Measurements from ENCODE around the gene CDK13. TPM values are rescaled to one million over a fixed set of nuclear protein-coding genes. Genes with fewer than 3 reads are reported as not detected.

CDK13 gene
- total RNA-seq, 3 donors from 2014 or later = 48.1 to 59.5 (median 57.5) TPM

DNA sequence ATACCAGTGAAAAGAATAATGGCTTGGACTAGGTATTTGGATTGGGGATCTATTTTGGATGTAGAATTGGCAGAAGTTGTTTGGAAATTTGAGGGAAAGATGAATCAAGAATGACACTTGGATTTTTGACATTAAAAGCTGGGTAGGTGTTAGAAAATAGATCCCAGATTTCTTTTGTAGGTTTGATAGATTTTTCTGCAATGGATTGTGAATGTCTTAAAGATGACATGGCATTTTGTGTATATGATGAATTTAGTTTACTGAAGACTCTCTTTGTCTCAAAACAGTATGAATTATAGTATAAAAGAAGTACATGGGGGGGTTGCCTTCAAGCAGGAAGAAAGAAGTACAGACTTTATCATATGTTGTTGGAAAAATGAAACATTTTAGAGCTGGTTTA, 108.6 kb downstream of the CDK13 start:
- DNase-seq (no peak), ATAC-seq (no peak)
- H3K36me3 ChIP-seq (ENCODE audit: low read depth) = no peaks in the 10 kb centered on the region
- no peaks in the 10 kb centered on the region for H3K4me1 ChIP-seq (ENCODE audit: low read depth)
- H3K9me3 ChIP-seq = no peaks in the 10 kb centered on the region
- H3K4me3 ChIP-seq = no peak overlapping the region
- no peak for TF ChIP-seq CTCF (IDR thresholded peaks at IDR 0.05)
- intact Hi-C loops (cut with DNase I, micrococcal nuclease) = loop anchor here in 1 of 2 donors (10.0 kb wide), 1 partner anchor 164 kb away; no protein-coding TSS in a partner anchor

GRCh38 chr7:40059057-40059456, 109.0 kb downstream of the CDK13 start:
- intact Hi-C loops (cut with DNase I, micrococcal nuclease) = loop anchor here in 1 of 2 donors (10.0 kb wide), 1 partner anchor 164 kb away; no protein-coding TSS in a partner anchor
- DNase-seq (no peak), ATAC-seq (no peak)
- H3K4me3 ChIP-seq = no peak overlapping the region
- no peaks in the 10 kb centered on the region for H3K4me1 ChIP-seq (ENCODE audit: low read depth)
- no peak for TF ChIP-seq CTCF (IDR thresholded peaks at IDR 0.05)
- H3K36me3 ChIP-seq (ENCODE audit: low read depth) = no peaks in the 10 kb centered on the region
- H3K9me3 ChIP-seq = no peaks in the 10 kb centered on the region

DNA sequence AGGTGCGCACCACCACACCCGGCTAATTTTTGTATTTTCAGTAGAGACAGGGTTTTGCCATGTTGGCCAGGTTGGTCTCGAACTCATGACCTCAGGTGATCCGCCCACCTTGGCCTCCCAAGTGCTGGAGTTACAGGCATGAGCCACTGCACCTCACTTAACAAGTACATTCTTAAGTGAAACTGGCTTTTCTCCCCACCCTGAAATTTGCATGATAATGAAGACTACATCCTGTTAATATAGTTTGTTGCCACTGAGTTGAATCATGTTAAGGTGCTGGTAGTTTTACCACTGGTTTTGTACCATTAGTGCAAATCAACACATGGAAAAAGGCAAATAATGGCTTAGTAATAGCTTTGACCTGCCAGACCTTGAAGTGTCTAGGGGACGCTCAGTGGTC, 122.2 kb downstream of the CDK13 start:
- no peak for ATAC-seq
- no peak overlapping the region for H3K4me3 ChIP-seq
- H3K36me3 ChIP-seq (ENCODE audit: low read depth) = no peaks in the 10 kb centered on the region
- intact Hi-C loops (cut with DNase I, micrococcal nuclease) = no loop called here
- no peak for DNase-seq
- no peaks in the 10 kb centered on the region for H3K4me1 ChIP-seq (ENCODE audit: low read depth)
- TF ChIP-seq CTCF (IDR thresholded peaks at IDR 0.05) = no peak
- H3K9me3 ChIP-seq = no peaks in the 10 kb centered on the region

DNA sequence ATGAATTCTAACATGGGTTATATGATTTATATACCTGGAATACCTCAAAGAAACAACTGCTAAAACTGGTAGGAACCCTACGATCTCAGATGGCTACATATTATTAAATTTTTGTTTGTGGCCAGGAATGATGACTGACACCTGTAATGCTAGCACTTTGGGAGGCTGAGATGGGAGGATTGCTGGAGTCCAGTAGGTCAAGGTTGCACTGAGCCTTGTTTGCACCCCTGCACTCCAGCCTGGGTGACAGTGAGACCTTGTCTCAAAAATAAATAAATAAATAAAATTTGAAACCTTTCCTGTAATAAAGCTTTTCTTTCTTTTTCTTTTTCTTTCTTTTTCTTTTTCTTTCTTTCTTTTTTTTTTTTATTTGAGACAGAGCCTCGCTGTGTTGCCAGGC, 123.2 kb downstream of the CDK13 start:
- no peak for TF ChIP-seq CTCF (IDR thresholded peaks at IDR 0.05)
- Histone ChIP-seq H3K4me1 (ENCODE audit: low read depth) (no peaks in the 10 kb centered on the region), H3K4me3 (no peak overlapping the region), H3K36me3 (ENCODE audit: low read depth) (no peaks in the 10 kb centered on the region), H3K9me3 (no peaks in the 10 kb centered on the region)
- DNase-seq = no peak
- ATAC-seq = no peak
- intact Hi-C loops (cut with DNase I, micrococcal nuclease) = no loop called here

- no peak for ATAC-seq
- TF ChIP-seq CTCF (IDR thresholded peaks at IDR 0.05) = no peak
- Histone ChIP-seq H3K36me3 (ENCODE audit: low read depth) (no peaks in the 10 kb centered on the region), H3K4me3 (no peak overlapping the region), H3K4me1 (ENCODE audit: low read depth) (no peaks in the 10 kb centered on the region), H3K9me3 (no peaks in the 10 kb centered on the region)
- no peak for DNase-seq
- intact Hi-C loops (cut with DNase I, micrococcal nuclease) = no loop called here
Measured at GRCh38 chr7:40077849-40078248, 127.8 kb downstream of the CDK13 start.

- ATAC-seq (no peak), DNase-seq (no peak)
- Histone ChIP-seq H3K4me3 (no peak overlapping the region), H3K4me1 (ENCODE audit: low read depth) (no peaks in the 10 kb centered on the region), H3K9me3 (no peaks in the 10 kb centered on the region), H3K36me3 (ENCODE audit: low read depth) (peaks cover 5% of the 10 kb centered on the region)
- no peak for TF ChIP-seq CTCF (IDR thresholded peaks at IDR 0.05)
- intact Hi-C loops (cut with DNase I, micrococcal nuclease) = no loop called here
Measured at GRCh38 chr7:40092182-40092581, 142.1 kb downstream of the CDK13 start.

All from mucosa of descending colon (tissue), 3 donors.